ENCODE results near the gene TNFSF8.

- TF ChIP-seq CTCF (IDR thresholded peaks at IDR 0.05; ENCODE audit: poor library complexity, severe bottlenecking) (no peak), POLR2AphosphoS5 (IDR thresholded peaks at IDR 0.05) (no peak), TAF1 (IDR thresholded peaks at IDR 0.05; ENCODE audit: low read depth) (no peak), EZH2 (IDR thresholded peaks at IDR 0.05; ENCODE audit: borderline replicate concordance, insufficient read depth, low read length, poor library complexity, severe bottlenecking) (no peak)
These were observed 79.1 kb downstream of the TNFSF8 start for GRCh38 chr9:114851306-114851705.

Measured in neural cell (in vitro differentiated cells).